Ascending aorta (tissue), 2 donors: ENCODE results near the gene SPHK2. TPM values are rescaled to one million over a fixed set of nuclear protein-coding genes. Genes with fewer than 3 reads are reported as not detected.

ENCODE experiments used
- DNase-seq, 2 donors: peaks; one replicate each; pipeline ENCODE4 v3.0.0-alpha.2; 2019; ENCODE audit warnings: low spot score in 2 of 2
- H3K27ac ChIP-seq, 2 donors: fragments of 200-600 bp; sonication (generic); one replicate each; pipeline ENCODE4 v1.5.1; 2016 to 2017; ENCODE audit warnings: mild to moderate bottlenecking in 1 of 2
- H3K27me3 ChIP-seq: fragments of 200-600 bp; sonication (generic); one replicate; pipeline ENCODE4 v1.5.1; 2017
- H3K36me3 ChIP-seq, 2 donors: fragments of 200-600 bp; sonication (generic); one replicate each; pipeline ENCODE4 v1.5.1; 2016
- H3K4me1 ChIP-seq, 2 donors: fragments of 200-600 bp; sonication (generic); one replicate each; pipeline ENCODE4 v1.5.1; 2016 to 2017; ENCODE audit warnings: mild to moderate bottlenecking in 1 of 2
- H3K4me3 ChIP-seq, 2 donors: fragments of 200-600 bp; sonication (generic); one replicate each; pipeline ENCODE4 v1.5.1; 2016 to 2017; ENCODE audit warnings: mild to moderate bottlenecking in 1 of 2
- H3K9me3 ChIP-seq, 2 donors: fragments of 200-600 bp; sonication (generic); one replicate each; pipeline ENCODE4 v1.5.1; 2016
- intact Hi-C: fragments of 100-400 bp; cut with DNase I; formaldehyde crosslinking; loops from one replicate; pipeline ENCODE4 v1.15.1; 2023
- total RNA-seq: library from RNA; depleted of rRNA; stranded (reverse); fragments of >200 nt; gene quantifications from one replicate; pipeline ENCODE4 v1.1.0, GENCODE V29; 2016
- TF ChIP-seq, protein P1 (sequence below), 3 experiments: fragments of 200-600 bp in 2 of 3; fragments of 450-650 bp in 1 of 3; sonication (generic) in 2 of 3; IDR thresholded peaks; one replicate each; pipeline ENCODE4 v1.5.1; 2016 to 2019; ENCODE audit warnings: antibody characterized with exemption in 3 of 3, mild to moderate bottlenecking in 1 of 3, moderate library complexity in 1 of 3

SPHK2 gene
- total RNA-seq, 1 donor from 2014 or later: 35.3 TPM

DNA sequence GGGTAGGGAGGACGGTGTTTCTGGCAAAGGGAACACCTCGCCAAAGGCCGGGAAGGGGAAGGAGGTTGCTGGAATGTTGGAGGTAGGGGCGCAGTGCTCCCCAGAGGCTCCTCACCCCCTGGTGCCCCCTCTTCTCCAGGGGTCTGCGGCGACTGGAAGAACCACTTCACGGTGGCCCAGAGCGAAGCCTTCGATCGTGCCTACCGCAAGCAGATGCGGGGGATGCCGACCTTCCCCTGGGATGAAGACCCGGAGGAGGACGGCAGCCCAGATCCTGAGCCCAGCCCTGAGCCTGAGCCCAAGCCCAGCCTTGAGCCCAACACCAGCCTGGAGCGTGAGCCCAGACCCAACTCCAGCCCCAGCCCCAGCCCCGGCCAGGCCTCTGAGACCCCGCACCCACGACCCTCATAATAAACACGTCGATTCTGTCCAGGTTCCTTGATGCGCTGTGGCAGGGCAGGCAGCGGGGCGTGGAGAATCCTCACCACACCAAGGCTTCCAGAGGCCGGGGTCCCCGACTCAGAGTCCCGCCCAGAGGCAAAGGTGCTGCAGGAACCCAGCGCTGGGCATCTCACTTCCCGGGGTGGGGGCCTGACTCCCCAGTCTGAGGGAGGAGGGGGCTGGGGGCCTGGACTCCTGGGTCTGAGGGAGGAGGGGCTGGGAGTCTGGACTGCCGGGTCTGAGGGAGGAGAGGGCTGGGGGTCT, 20.2 kb upstream of the SPHK2 start:
- no peaks in the 10 kb centered on the region for H3K27me3 ChIP-seq
- intact Hi-C loops: no loop called here
- H3K9me3 ChIP-seq: no peaks in the 10 kb centered on the region
- H3K4me1 ChIP-seq: no peaks in the 10 kb centered on the region
- DNase-seq: no peak
- H3K36me3 ChIP-seq: no peaks in the 10 kb centered on the region
- H3K4me3 ChIP-seq: no peak overlapping the region
- H3K27ac ChIP-seq: no peak overlapping the region
- TF ChIP-seq, protein P1, sequence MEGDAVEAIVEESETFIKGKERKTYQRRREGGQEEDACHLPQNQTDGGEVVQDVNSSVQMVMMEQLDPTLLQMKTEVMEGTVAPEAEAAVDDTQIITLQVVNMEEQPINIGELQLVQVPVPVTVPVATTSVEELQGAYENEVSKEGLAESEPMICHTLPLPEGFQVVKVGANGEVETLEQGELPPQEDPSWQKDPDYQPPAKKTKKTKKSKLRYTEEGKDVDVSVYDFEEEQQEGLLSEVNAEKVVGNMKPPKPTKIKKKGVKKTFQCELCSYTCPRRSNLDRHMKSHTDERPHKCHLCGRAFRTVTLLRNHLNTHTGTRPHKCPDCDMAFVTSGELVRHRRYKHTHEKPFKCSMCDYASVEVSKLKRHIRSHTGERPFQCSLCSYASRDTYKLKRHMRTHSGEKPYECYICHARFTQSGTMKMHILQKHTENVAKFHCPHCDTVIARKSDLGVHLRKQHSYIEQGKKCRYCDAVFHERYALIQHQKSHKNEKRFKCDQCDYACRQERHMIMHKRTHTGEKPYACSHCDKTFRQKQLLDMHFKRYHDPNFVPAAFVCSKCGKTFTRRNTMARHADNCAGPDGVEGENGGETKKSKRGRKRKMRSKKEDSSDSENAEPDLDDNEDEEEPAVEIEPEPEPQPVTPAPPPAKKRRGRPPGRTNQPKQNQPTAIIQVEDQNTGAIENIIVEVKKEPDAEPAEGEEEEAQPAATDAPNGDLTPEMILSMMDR (IDR thresholded peaks at IDR 0.05): no peak

DNA sequence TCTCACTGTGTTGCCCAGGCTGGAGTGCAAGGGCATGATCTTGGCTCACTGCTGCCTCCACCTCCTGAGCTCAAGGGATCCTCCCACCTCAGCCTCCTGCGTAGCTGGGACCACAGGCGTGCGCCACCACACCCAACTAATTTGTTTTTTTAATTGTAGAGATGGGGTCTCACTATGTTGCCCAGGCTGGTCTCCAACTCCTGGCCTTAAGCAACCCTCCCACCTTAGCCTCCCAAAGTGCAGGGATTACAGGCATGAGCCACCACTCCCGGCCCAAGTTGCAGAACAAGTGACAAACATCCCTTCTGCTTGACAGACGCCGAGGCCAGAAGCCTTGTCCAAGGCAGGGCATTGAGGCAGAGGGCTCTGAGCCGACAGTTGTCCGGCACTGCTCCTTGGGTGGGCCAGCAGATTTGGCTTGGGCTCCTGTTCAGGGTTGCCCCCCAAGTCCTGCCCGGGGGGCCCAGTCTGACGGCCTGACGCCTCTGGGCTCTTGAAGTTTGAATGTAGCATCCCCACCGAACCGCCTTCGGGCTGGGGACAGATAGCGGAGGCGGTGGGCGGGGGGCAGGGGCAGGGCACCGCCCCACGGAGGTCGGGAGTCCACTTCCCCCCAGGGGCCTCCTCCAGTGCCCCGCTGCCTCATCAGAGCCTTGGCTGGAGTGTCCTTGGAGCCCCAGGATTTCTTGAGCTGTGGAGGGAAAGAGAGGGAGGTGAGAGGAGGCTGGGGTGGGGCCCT, 18.5 kb upstream of the SPHK2 start:
- no peak for DNase-seq

DNA sequence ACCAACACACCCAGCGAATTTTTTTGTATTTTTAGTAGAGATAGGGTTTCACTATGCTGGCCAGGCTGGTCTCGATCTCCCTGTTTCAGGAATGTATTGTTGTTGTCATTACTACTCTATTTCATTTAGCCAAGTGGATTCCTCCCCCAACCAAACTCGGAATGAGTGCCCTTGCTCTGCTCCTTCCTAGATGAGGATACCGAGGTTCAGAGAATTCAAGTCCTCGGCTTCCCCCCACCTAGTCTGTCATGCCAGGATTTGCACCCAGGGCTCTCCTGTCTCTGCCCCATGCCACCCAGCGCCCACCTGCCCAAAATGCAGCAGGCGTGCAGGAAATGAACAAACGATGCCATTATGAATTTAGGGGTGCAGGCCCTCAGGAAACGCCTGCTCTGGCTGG, 16.3 kb upstream of the SPHK2 start:
- no peaks in the 10 kb centered on the region for H3K27me3 ChIP-seq
- DNase-seq: no peak
- H3K36me3 ChIP-seq: no peaks in the 10 kb centered on the region
- no peak overlapping the region for H3K4me3 ChIP-seq
- H3K9me3 ChIP-seq: no peaks in the 10 kb centered on the region
- H3K27ac ChIP-seq: no peak overlapping the region
- intact Hi-C loops: no loop called here
- H3K4me1 ChIP-seq: no peaks in the 10 kb centered on the region
- TF ChIP-seq, protein P1 (IDR thresholded peaks at IDR 0.05): no peak

More for the DNA sequence above, 18.5 kb upstream of the SPHK2 start:
- no peaks in the 10 kb centered on the region for H3K9me3 ChIP-seq
- intact Hi-C loops: no loop called here
- no peaks in the 10 kb centered on the region for H3K4me1 ChIP-seq
- H3K36me3 ChIP-seq: no peaks in the 10 kb centered on the region
- no peaks in the 10 kb centered on the region for H3K27me3 ChIP-seq
- H3K27ac ChIP-seq: no peak overlapping the region
- TF ChIP-seq, protein P1 (IDR thresholded peaks at IDR 0.05): no peak
- H3K4me3 ChIP-seq: no peak overlapping the region

DNA sequence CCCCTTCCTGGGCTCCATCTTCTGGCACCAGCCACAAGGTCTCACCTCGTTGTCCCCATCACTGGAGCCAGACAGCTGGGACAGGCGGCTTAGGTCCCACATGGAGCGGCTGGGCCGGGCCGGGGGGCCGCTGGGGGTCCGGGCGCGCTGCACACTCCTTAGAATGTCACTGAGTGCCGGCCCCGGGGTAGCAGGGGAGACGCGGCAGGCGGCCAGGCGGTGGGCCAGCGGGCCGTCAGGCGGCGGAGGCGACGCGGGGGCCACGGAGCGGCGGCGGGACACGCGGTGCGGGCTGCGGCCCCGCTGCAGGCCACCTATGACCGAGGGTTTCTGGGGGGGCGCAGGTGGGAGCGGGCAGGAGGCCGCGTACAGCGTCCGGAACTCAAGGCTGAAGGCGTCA, 15.9 kb upstream of the SPHK2 start:
- Histone ChIP-seq H3K27me3 (no peaks in the 10 kb centered on the region), H3K9me3 (no peaks in the 10 kb centered on the region), H3K36me3 (no peaks in the 10 kb centered on the region), H3K4me3 (no peak overlapping the region), H3K27ac (no peak overlapping the region), H3K4me1 (no peaks in the 10 kb centered on the region)
- intact Hi-C loops: no loop called here
- DNase-seq: no peak
- TF ChIP-seq, protein P1 (IDR thresholded peaks at IDR 0.05): no peak

DNA sequence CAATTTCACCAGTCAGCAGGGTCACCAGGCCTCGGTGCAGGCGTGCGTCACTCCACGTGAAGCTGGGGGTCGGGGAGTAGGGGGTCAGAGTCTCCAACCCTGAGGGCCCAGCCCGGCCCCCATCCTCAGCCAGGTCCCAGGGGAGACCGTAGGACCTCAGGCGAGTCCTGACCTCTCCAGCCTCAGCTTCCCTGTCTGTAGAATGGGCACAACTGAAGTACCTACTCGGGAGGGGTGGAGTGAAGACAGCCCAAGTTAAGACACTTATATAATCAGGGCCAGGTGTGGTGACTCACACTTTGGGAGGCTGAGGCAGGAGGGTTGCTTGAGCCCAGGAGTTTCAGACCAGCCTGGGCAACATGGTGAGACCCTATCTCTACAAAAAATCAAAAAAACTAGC, 15.5 kb upstream of the SPHK2 start:
- Histone ChIP-seq H3K4me3 (no peak overlapping the region), H3K9me3 (no peaks in the 10 kb centered on the region), H3K4me1 (no peaks in the 10 kb centered on the region), H3K36me3 (no peaks in the 10 kb centered on the region), H3K27ac (no peak overlapping the region), H3K27me3 (no peaks in the 10 kb centered on the region)
- TF ChIP-seq, protein P1 (IDR thresholded peaks at IDR 0.05): no peak
- intact Hi-C loops: no loop called here
- no peak for DNase-seq
